ENCODE results near the gene BTC. TPM values are rescaled to one million over a fixed set of nuclear protein-coding genes. Genes with fewer than 3 reads are reported as not detected.

BTC gene
- total RNA-seq, 1 experiment from 2014 or later = not detected

GRCh38 chr4:74770226-74770910 is 24.0 kb downstream of the BTC start:
- no peaks in the 10 kb centered on the region for H4K20me1 ChIP-seq (ENCODE audit: control insufficient read depth, insufficient read depth, insufficient read length)
- H3K79me2 ChIP-seq (ENCODE audit: insufficient read depth, low read length) = no peaks in the 10 kb centered on the region
- H3K14ac ChIP-seq (ENCODE audit: insufficient read depth, low read length) = no peak overlapping the region
- Mint-ChIP-seq H3K36me3 (ENCODE audit: insufficient read depth in 1 of 3, low read depth in 3 of 3) (no peaks in the 10 kb centered on the region), H3K4me1 (peaks cover 3 to 4% of the 10 kb centered on the region in 2 experiments; a peak in 1 of 4 replicates), H3K27me3 (ENCODE audit: low read depth) (no peaks in the 10 kb centered on the region), H3K9me3 (no peaks in the 10 kb centered on the region), H3K4me3 (no peak overlapping the region), H3K27ac (no peak overlapping the region)
- H3K27me3 ChIP-seq (ENCODE audit: insufficient read depth, low read length) = no peaks in the 10 kb centered on the region
- no peak overlapping the region for H3K23ac ChIP-seq (ENCODE audit: insufficient read length, low read depth, low read length)
- no peak overlapping the region for H2AFZ ChIP-seq (ENCODE audit: low read length)
- no peak overlapping the region for H2BK12ac ChIP-seq (ENCODE audit: insufficient read length, low read depth, low read length)
- WGBS (ENCODE audit: extremely low coverage, insufficient read length, low lambda C conversion rate) = no CpG with 5 or more reads among the region's 4 CpGs
- no peak overlapping the region for H3K9ac ChIP-seq (ENCODE audit: extremely low read depth, insufficient read length, low read length)
- H4K5ac ChIP-seq (ENCODE audit: insufficient read length, low read depth, low read length) = no peak overlapping the region
- H4K91ac ChIP-seq (ENCODE audit: insufficient read length, low read depth, low read length) = no peak overlapping the region
- no peaks in the 10 kb centered on the region for H3K9me3 ChIP-seq (ENCODE audit: control insufficient read depth, low read depth, low read length)
- H3K56ac ChIP-seq (ENCODE audit: insufficient read length, low read depth, low read length) = no peak overlapping the region
- TF ChIP-seq CTCF (conservative IDR thresholded peaks at IDR 0.05) = no peak
- H2BK20ac ChIP-seq (ENCODE audit: low read depth, low read length, poor library complexity, severe bottlenecking) = no peak overlapping the region
- DNase-seq = no peak
- no peak overlapping the region for H3K4ac ChIP-seq (ENCODE audit: low read depth, low read length)
- no peak overlapping the region for H3K4me2 ChIP-seq (ENCODE audit: insufficient read depth, insufficient read length, low read length)
- no peak overlapping the region for H2BK120ac ChIP-seq (ENCODE audit: low read depth, low read length, poor library complexity, severe bottlenecking)
- no peak overlapping the region for H2BK5ac ChIP-seq (ENCODE audit: insufficient read length, low read length)
- H3K79me1 ChIP-seq (ENCODE audit: insufficient read depth, low read depth, low read length, poor library complexity, severe bottlenecking) = no peaks in the 10 kb centered on the region
- no peak overlapping the region for H4K8ac ChIP-seq (replicated peaks; ENCODE audit: insufficient read length, low read depth, low read length)
- no peak overlapping the region for H3K18ac ChIP-seq (ENCODE audit: insufficient read length, low read depth, low read length)
- H3K4me1 ChIP-seq (ENCODE audit: insufficient read depth, low read length) = no peaks in the 10 kb centered on the region
- H3K23me2 ChIP-seq (ENCODE audit: insufficient read length, low read depth, low read length, poor library complexity, severe bottlenecking) = no peaks in the 10 kb centered on the region
- no peak overlapping the region for H3K27ac ChIP-seq (ENCODE audit: insufficient read length, low read depth, low read length)
- H2BK15ac ChIP-seq (ENCODE audit: low read depth, low read length) = no peak overlapping the region
- H2AK5ac ChIP-seq (ENCODE audit: insufficient read length, low read length) = no peak overlapping the region
- H3T11ph ChIP-seq (ENCODE audit: low read length) = no peak overlapping the region
